Stimulated activated CD8-positive, alpha-beta memory T cell treated with anti-CD3 and anti-CD28 coated beads, Interleukin-12 subunit alpha, Interleukin-12 subunit beta, amount 100 ng/mL, for 4 hours (primary cell): ENCODE results near the gene DCHS1.

Experiments used
- DNase-seq: peaks from one replicate; pipeline ENCODE4 v3.0.0-alpha.2; 2020; ENCODE audit warnings: low read depth

DCHS1 gene

GRCh38 chr11:6646071-6646470 is 9.5 kb downstream of the DCHS1 start:
- DNase-seq, result no peak

DNA sequence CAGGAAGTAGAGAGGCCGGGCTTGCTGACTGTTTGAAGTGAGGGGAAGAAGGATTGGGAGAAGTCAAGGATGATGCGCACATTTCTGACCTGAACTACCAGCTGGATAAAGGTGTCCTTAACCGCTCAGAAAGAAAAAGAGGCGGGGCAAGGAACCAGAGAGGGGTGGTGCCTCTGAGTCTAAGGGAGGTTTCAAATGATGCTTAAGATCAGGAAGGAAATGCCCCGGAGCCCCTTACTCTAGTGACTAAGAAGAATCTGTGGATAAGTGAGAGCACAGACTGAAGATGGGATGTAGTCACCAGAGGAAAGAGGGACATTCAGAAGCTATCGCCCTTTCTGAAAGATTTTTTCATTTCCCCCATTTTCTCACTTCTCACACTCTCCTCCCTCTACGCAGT is 12.7 kb downstream of the DCHS1 start:
- no peak for DNase-seq

GRCh38 chr11:6640985-6641701 is 14.5 kb downstream of the DCHS1 start:
- no peak for DNase-seq

DNA sequence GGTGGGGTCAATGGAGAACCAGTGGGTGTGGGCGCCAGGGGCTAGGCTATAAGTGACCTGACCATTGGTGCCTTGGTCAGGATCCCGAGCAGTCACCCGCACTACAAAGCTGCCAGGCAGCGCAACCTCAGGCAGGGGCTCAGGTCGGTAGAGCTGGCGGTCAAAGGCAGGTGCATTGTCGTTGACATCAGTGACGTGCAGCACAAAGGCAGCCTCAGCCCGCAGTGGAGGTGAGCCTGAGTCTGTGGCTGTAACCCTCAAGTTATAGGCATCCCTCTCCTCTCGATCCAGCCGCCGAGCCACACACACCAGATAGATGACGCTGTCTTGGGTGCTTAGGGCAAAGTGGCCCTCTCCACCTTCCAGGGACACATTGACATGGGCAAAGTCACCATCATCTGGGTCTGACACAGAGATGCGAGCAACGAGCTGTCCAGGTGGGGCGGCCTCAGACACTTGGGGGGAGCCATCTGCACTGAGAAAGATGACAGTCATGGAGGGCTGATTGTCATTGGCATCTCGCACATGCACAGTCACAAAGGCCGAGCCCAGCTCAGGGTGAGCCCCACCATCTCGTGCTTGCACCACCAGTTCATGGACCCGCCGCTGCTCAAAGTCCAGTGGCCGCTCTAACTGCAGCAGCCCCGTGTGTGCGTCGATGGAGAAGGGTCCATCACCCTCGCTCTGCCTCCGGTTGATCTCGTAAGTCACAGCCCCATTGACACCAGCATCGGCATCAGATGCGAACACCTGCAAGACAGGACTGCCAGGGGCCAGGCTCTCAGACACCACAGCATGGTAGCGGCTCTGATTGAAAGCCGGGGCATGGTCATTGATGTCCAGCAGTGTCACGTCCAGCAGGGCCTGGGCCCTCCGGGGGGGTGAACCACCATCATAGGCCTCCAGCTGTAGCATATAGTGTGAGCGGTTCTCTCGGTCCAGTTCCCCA is 15.3 kb downstream of the DCHS1 start:
- no peak for DNase-seq

DNA sequence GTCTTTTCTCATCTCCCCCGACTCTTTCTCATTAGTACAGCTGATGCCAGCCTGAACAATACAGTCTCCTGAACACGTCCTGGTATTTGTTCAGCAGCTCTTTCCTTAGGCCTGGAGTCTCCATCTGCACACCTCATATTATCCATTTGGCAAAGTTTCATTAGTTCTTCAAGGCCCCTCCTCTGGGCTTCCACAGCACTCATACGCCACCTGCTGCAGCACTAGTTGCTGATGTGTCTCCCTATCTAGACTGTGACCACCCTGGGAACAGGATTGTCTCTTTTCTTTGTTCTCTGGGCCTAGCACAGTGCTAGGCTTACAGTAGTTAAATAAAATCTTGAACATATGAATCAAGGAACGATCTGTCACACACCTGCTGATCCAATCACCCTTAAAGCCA is 17.2 kb downstream of the DCHS1 start:
- no peak for DNase-seq

DNA sequence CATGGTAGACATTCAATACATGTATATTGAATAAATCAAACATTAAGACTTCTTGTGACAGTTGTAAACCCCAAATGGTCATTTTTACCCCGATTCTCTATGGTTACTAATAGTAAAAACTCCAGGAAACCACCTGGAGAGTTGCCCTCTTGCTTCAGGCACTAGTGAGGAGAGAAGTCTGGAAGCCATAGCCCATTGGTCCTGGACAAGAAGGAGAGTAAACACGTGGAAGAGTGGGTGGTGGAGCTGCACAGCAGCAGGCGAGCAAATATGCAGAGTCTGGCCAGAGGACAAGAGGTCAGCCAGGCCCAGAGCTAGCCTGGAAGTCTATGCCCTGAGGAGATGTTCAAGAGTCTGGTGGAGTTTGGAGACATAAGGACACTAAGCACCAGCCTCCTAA is 17.7 kb downstream of the DCHS1 start:
- no peak for DNase-seq

GRCh38 chr11:6636480-6636879 is 19.1 kb downstream of the DCHS1 start:
- DNase-seq, result no peak

DNA sequence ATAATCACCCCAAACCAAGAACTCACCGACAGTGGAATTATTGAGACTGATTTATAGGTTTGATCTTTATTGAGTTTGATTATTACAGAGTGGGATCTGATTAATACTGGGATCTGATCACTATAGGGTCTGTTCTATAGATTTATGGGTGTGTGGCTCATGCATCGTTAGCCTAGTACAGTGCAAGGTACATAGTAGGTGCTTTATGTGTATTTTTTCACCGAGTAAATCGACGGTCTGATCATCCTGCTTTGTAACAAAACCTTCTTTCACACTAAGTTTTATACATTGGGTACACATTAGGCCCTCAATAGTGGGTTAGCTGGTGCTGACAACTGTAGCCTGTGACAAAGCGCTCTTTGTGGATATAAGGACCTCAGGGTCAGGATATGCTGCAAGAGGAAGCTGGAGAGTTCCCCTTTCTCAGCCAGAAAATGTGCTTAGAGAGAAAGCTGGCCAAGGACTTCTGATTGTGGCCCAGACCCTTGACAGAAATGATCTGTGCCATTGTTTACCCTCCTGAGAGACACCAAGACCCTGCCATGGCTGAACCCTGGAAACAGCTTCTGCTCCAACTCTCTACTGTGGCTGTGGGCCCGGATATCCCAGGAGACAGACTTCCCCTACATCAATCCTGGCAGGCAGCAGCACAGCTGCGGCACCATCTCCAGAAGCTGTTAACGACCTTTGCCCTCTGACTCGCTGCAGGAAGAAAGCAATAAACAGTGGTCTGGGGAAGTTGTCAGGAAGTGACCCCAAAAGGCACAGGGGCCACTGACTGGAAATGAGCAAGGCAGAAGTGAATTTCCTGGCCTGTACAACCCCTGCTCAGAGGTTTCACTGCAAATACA is 20.3 kb downstream of the DCHS1 start:
- DNase-seq, result no peak

GRCh38 chr11:6634534-6634933 is 21.1 kb downstream of the DCHS1 start:
- no peak for DNase-seq

- DNase-seq, result no peak
Observed at GRCh38 chr11:6633422-6634408, 21.9 kb downstream of the DCHS1 start.

DNA sequence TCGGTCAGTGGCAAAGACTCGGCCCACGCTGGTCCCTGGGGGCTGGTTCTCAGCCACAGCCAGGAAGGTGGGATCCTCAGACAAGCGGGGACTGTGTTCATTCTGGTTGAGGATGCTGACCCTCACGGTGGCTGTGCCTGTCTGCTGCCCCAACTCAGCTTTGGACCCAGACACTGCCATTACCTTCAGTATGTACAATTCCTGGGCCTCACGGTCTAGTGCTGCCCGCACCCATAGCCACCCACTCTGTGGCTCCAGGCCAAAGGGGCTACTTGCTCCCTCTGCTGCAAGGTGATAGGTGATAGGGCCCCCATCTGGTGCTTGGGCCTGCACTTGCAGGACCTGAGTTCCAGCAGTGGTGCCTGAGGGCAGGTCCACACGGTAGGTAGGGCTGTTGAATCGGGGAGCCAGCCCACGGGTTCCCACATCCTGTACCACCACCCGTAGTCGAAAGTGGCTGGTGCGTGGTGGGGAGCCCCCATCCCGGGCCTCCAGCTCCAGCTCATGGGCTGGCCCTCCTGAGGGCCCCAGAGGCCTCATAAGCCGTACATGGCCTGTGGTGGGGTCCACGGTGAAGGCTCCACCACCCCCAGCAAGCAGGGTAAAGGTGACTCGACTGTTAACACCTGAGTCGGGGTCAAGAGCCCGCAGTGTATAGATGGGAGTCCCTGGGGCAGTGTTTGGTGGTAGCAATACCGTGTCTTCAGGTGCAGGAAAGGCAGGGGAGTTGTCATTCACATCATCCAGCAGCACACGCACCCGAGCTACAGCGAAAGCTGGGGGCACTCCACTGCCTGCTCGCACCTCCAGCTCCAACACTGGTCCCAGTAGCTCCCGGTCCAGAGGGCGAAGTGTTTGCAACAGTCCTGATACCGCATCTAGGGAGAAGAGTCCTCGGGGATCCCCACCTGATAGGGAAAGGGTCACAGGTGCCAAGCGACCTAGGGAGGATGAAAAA is 23.2 kb downstream of the DCHS1 start:
- no peak for DNase-seq

DNA sequence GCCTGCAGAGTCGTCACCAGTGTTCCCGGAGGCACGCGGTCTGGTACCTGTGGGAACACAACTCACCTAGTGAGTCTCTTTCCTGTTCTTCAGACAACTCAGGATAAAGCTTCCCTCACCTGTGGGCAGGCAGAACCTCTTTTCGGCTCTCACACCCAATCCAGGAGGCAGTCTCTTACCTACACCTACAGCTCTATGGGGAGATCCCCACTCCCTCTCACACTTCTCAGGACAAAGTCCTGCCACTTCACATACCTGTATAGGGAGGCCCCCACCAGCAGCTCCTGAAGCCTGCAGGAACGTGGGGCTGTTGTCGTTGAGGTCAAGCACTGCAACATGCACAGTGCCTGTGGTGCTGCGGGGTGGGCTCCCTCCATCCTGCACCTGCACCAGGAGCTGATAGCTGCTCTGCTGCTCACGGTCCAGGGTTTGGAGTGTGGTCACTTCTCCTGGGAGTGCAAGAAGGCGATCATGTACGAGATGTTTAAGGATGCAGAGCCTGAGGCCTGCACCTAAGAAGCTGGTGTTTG is 24.2 kb downstream of the DCHS1 start:
- no peak for DNase-seq

DNA sequence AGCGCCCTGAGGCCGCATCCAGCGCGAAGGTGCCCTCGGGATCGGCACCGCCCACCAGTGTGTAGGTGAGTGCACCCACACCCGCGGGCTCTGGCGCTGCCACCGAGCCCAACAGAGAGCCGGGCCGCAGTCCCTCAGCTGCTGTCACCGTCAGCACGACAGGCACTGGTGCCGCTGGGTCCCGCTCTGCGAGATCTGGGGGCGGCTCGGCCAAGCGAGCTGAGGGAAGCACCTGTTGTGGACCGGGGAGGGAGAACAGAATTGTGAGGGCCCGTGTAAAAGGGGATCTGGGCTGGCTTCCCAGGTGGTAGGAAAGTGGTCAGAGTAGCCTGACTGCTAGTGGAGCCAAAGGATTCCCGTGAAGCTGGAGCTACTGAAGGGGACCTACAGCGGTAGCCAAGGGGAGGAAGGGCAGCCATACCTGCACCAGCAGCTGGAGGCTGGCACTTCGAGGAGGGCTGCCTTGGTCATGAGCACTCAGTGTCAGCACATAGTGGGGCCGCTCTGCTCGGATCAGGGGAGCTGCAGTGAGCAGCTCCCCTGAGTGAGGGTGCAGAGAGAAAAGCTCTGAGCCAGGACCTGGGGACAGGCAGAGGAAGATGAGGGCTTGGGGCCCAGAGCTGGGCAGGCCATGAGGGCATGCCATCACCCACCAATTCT is 24.8 kb downstream of the DCHS1 start:
- no peak for DNase-seq

- DNase-seq, result no peak
Observed at GRCh38 chr11:6629892-6630631, 25.5 kb downstream of the DCHS1 start.

DNA sequence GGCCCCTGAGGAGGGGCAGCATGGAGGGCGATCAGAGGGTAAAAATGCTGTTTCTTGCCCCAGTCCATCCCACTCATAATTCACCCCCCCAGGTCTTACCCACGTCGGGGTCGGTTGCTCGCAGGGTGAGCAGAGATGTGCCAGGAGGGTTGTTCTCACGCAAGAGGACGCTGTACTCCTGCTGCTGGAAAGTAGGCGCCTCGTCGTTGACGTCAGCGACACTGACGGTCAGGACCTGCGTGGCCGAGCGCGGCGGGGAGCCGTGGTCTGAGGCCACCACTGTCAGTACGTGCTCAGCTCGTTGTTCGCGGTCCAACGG is 26.1 kb downstream of the DCHS1 start:
- DNase-seq, result no peak

DNA sequence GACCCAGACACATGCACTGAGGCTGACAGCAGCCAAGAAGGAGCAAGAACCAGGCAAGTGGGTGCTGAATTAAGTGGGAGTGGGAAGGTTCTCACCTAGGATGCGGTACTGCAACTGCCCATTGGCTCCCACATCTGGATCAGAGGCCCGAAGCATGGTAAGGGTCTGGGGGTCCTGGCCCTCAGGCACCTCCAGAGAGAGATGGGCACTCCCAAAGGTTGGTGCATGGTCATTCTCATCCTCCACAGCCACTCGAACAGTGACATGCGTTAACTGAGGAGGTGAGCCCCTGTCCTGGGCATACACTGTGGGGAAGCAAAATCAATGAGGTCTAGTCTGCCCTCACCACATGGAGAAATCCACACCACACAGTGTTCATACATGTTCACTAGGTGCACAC is 27.1 kb downstream of the DCHS1 start:
- DNase-seq, result no peak

DNA sequence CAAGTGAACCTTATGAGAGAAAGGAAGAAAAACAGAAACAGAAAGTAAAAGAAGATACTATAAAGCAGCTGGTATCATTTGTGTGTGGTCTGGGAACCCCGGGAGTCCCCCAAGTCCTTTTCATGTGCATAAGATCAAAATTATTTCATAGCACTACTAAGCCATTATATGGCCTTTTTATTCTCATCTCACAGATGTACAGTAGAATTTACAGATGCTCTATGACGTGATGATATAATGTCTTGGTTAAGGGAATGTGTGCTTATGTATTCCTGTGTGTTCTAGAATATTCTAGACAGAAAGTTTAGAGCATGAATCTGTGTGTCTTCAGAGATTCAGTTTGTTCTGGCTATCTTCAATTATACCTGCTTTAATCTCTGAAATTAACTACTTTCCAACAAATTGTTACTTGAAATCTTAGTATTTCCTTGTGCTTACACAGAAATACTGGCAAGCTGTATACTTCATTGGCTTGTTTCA is 27.8 kb downstream of the DCHS1 start:
- DNase-seq, result no peak

GRCh38 chr11:6626971-6627761 is 28.4 kb downstream of the DCHS1 start:
- DNase-seq, result no peak
